Urothelium cell line (cell line): ENCODE results near the gene PTCRA.

Experiments
- DNase-seq: peaks from one replicate; pipeline ENCODE4 v3.0.0; 2011; ENCODE audit warnings: low spot score, mixed read lengths
- FAIRE-seq: peaks from 2 replicates; lab custom pipeline; 2011; peaks lifted over from hg19 to GRCh38; lab: Jason Lieb, UNC

PTCRA gene

GRCh38 chr6:42969431-42969830 is 53.6 kb downstream of the PTCRA start:
- no peak for FAIRE-seq
- DNase-seq = no peak

- no peak for FAIRE-seq
- no peak for DNase-seq
Observed at GRCh38 chr6:42969934-42970333, 54.1 kb downstream of the PTCRA start.

- FAIRE-seq (no peak), DNase-seq (peak; percentile 53)
Observed at GRCh38 chr6:42970871-42971612, 55.2 kb downstream of the PTCRA start.

GRCh38 chr6:42971746-42972327 is 56.0 kb downstream of the PTCRA start:
- DNase-seq (no peak), FAIRE-seq (no peak)

- DNase-seq (no peak), FAIRE-seq (no peak)
Observed at GRCh38 chr6:42973926-42974325, 58.1 kb downstream of the PTCRA start.

- DNase-seq (no peak), FAIRE-seq (no peak)
Observed at GRCh38 chr6:42974919-42975505, 59.2 kb downstream of the PTCRA start.
